Stimulated activated CD4-positive, alpha-beta T cell treated with anti-CD3 and anti-CD28 coated beads, Interleukin-1b, Interleukin-23, amount 100 ng/mL, for 1 hour (primary cell): ENCODE measurements around the gene PLEKHN1.
"Not testable (repeated sequence)": the region's sequence is repeated elsewhere in the genome, so short reads cannot be mapped to it uniquely, and the experiment has no call there.

ENCODE experiments used
- DNase-seq, 2 donors: peaks; one replicate each; pipeline ENCODE4 v3.0.0-alpha.2; 2020; ENCODE audit warnings: low read depth in 2 of 2

PLEKHN1 gene

GRCh38 chr1:1012736-1013104 lies 46.4 kb downstream of the PLEKHN1 start:
- not testable (repeated sequence) for DNase-seq

GRCh38 chr1:1013105-1013921 lies 47.0 kb downstream of the PLEKHN1 start, which contains the start of gene ISG15:
TSS of gene ISG15 (plus strand) at chr1:1013497. CDS start at chr1:1013574, 77 bp downstream.
- DNase-seq: peak; percentile 58 to 68

GRCh38 chr1:1013922-1014648 lies 47.8 kb downstream of the PLEKHN1 start:
- DNase-seq: no peak

- no peak for DNase-seq
Observed at GRCh38 chr1:1014799-1015681, 48.8 kb downstream of the PLEKHN1 start.

GRCh38 chr1:1017397-1018320 lies 51.4 kb downstream of the PLEKHN1 start:
- DNase-seq: not testable (repeated sequence)

- DNase-seq: not testable (repeated sequence)
Observed at GRCh38 chr1:1018321-1018685, 52.0 kb downstream of the PLEKHN1 start.

GRCh38 chr1:1019122-1019999 lies 53.1 kb downstream of the PLEKHN1 start:
- DNase-seq: peak; percentile 62 to 73

GRCh38 chr1:1020000-1020404 lies 53.7 kb downstream of the PLEKHN1 start, which contains the start of gene AGRN:
TSS of gene AGRN (plus strand) at chr1:1020120. CDS start at chr1:1020173, 53 bp downstream.
- no peak for DNase-seq

GRCh38 chr1:1020415-1021009 lies 54.2 kb downstream of the PLEKHN1 start:
- no peak for DNase-seq

- DNase-seq: no peak
Observed at GRCh38 chr1:1021010-1021919, 55.0 kb downstream of the PLEKHN1 start.

- no peak for DNase-seq
Observed at GRCh38 chr1:1021920-1022259, 55.6 kb downstream of the PLEKHN1 start.

GRCh38 chr1:1022302-1023009 lies 56.2 kb downstream of the PLEKHN1 start:
- no peak for DNase-seq

- DNase-seq: no peak
Observed at GRCh38 chr1:1023700-1024099, 57.4 kb downstream of the PLEKHN1 start.

- DNase-seq: no peak
Observed at GRCh38 chr1:1024149-1024770, 58.0 kb downstream of the PLEKHN1 start.

GRCh38 chr1:1024771-1025699 lies 58.8 kb downstream of the PLEKHN1 start:
- DNase-seq: no peak
